ENCODE measurements around the gene HPN.
"Not testable (repeated sequence)": the region's sequence is repeated elsewhere in the genome, so short reads cannot be mapped to it uniquely, and the experiment has no call there.

HPN gene

DNA sequence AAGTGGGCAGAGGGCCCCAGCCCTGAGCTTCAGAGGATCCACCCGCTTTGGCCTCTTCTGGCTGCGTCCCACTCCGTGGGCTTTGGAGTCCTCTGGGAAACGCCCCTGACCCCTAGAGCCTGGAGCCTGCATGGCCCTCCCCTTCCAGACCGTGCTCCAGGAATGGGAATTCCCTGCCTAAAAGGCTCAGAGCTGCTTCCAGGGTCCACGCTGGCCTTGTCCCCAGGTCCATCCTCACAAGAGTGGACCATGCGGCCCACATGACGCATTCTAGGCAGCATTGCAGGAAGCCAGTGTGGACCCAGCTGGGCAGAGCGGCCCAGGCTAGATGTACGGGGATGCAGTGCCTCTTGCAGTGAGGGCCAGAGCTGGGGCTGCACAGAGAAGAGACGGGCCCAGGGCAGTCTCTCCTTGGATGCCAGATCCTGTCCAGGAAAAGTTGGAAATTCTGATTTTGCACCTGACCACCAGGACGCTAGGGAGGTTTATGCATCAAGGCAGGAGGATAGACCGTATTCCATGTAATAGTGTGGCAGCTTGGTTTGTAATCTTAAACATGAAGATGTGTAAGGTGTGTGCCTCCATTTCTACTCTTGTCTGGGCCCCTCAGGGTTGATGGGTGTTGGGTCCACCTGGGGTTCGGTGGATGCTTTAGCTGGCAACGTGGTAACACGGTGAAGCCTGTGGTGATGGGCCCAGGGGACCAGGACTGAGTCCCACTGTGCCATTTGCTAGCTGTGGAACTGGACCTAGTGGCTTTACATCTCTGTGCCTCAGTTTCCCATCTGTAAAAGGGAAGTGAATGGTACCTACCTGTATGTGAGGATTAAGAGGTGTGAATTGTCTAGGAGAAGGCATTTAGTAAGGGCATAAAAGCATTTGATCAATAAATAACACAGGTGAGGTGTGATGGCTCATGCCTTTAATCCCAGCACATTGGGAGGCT lies 59.3 kb downstream of the HPN start:
- DNase-seq (ENCODE audit: low read depth in 2 of 3, low spot score in 1 of 3), result no peak

GRCh38 chr19:35101949-35102348 lies 60.4 kb downstream of the HPN start:
- not testable (repeated sequence) for DNase-seq (ENCODE audit: low read depth in 2 of 3, low spot score in 1 of 3)

- not testable (repeated sequence) for DNase-seq (ENCODE audit: low read depth in 2 of 3, low spot score in 1 of 3)
Observed at GRCh38 chr19:35103614-35104013, 62.1 kb downstream of the HPN start.

DNA sequence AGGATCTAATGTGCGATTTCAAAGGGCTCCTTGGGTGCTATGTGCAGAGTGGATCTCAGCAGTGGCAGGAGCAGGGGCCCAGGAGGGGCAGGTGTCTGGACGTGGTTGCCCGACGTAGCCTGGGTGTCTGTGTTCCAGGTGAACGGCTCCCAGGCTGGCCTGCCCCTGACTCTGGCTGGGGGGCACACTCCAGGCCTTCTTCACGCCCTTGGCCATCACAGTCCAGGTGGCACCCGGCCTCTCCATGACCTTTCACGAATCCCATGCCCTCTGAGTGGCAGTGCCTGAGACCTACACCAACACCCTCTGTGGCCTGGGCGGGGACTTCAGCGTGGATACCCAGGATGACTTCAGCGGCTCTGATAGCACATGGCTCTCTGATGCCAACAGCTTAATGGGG lies 62.8 kb downstream of the HPN start:
- no peak for DNase-seq (ENCODE audit: low read depth in 2 of 3, low spot score in 1 of 3)

DNA sequence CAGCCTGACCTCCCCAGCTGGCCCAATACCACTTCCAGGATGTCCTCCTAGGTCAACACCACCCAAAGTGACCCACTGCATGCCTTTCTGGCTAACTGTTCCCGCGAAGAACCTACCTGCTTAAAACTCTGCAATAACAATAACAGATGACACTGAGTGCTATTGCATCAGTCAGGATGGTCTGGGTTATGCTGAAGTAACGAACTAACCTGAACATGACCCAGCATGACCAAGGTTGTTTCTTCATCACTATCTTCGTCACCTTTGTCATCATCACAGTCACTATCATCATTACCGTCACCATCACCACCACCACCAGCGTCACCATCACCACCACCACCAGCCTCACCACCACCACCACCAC lies 63.5 kb downstream of the HPN start:
- DNase-seq (ENCODE audit: low read depth in 2 of 3, low spot score in 1 of 3), result no peak

GRCh38 chr19:35105411-35106290 lies 64.1 kb downstream of the HPN start:
- DNase-seq (ENCODE audit: low read depth in 2 of 3, low spot score in 1 of 3), result no peak

- DNase-seq (ENCODE audit: low read depth in 2 of 3, low spot score in 1 of 3), result no peak
Observed at GRCh38 chr19:35106291-35106583, 64.7 kb downstream of the HPN start.

- no peak for DNase-seq (ENCODE audit: low read depth in 2 of 3, low spot score in 1 of 3)
Observed at GRCh38 chr19:35106898-35107541, 65.5 kb downstream of the HPN start.

GRCh38 chr19:35107545-35107944 lies 66.0 kb downstream of the HPN start:
- DNase-seq (ENCODE audit: low read depth in 2 of 3, low spot score in 1 of 3), result no peak

DNA sequence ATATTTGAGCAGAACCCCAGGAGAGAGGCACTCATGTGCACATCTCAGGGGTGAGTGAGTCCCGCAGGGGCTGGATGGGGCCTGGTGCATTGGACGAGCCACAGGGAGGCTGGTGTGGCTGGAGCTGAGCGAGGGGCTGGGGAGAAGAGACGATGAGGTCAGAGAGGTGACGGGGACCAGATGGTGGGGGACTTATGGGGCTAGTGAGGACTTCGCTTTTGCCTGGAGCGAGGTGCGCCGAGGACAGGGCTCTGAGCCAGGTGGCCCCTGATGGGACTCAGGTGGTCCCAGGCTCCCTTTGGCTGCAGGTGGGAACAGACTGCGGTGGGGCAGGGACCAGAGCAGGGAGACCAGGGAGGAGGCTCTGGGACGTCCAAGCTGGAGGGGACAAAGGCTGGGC lies 67.2 kb downstream of the HPN start:
- DNase-seq (ENCODE audit: low read depth in 2 of 3, low spot score in 1 of 3), result no peak

GRCh38 chr19:35109395-35110112 lies 68.0 kb downstream of the HPN start:
- no peak for DNase-seq (ENCODE audit: low read depth in 2 of 3, low spot score in 1 of 3)

DNA sequence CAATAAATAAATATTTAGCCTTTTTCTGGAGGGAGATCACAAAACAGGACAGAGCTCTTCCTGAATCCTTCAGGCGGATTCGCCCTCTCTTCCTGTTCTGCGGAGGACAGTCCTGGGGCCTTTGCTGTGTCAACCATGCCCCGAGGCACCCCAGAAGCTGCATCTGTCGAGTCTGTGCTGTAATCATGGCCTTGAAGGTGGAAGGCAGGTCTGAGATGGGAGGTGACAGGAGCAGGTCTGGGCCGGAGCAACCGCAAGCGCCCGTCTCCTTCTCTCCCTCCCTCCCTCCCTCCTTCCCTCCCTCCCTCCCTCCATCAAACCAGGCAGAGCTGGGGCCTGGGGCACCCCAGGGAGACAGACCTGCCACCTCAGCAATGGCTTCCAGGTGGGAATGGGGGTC lies 69.5 kb downstream of the HPN start:
- DNase-seq (ENCODE audit: low read depth in 2 of 3, low spot score in 1 of 3), result no peak

DNA sequence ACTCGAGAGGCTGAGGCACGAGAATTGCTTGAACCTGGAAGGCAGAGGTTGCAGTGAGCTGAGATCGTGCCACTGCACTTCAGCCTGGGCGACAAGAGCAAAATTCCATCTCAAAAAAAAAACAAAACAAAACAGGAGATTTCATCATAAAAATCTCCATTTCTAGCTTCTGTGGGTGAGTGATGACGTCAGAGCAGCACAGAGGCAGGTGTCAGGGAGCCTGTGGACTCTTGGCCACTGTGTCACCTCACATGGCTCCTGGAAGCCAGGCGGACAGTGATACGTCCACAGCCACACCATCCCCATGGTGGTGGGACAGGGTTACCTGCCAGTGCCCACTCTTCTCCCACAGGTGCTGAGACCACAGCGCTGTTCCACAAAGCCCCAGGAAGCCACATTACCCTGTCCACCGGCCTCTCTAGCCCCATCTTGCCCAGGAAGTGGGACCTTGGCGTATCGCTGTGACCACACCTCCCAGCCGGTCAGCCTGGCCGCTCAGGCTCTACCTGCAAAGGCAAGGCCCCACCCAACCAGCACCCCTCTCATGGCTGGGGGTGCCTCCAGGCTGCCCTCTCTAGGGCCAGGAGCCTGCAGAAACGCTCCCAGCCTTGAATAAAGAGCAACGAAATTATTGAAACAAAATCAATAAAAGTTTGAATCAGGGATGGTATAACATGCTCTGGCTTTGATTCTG lies 71.6 kb downstream of the HPN start:
- no peak for DNase-seq (ENCODE audit: low read depth in 2 of 3, low spot score in 1 of 3)

DNA sequence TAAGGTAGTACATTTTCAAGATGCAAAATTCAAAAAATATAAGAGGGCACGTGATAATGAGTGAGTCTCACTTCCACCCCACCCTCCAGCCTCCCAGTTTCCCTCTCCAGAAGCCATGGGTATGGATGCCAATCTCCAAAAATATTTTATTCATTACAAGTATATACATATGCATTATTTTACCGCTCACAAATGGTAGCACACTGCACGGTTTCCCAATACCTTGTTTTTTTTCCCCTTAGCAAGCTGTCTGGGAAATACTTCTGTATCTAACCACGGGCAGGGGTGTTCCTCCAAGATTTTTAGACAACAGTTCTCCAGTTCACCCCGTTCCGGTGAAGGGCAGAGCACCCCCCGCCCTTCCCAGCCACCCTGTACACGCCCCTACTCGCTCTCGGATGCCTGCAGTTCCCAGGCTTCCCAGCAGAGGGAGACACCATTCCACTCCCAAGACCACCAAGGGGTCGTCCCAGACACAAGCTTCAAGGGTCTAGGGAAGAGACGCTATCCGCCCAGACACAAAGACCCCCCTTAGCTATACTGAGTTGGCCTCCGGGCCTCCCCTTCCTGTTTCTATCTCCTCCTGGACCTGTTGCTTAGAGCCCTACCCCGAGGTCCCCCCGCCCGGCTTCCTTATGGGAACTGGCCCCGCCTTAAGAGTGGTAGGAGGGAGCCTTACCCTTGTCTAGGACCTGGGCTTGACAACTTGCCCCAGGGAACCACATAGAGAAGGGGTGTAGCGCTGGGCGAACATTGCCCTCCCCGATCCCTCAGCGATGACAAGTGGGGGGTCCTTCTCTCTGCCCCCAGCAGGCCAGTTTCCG lies 73.0 kb downstream of the HPN start:
- peak; percentile 37 to 79 (median 45) for DNase-seq (ENCODE audit: low read depth in 2 of 3, low spot score in 1 of 3)

DNA sequence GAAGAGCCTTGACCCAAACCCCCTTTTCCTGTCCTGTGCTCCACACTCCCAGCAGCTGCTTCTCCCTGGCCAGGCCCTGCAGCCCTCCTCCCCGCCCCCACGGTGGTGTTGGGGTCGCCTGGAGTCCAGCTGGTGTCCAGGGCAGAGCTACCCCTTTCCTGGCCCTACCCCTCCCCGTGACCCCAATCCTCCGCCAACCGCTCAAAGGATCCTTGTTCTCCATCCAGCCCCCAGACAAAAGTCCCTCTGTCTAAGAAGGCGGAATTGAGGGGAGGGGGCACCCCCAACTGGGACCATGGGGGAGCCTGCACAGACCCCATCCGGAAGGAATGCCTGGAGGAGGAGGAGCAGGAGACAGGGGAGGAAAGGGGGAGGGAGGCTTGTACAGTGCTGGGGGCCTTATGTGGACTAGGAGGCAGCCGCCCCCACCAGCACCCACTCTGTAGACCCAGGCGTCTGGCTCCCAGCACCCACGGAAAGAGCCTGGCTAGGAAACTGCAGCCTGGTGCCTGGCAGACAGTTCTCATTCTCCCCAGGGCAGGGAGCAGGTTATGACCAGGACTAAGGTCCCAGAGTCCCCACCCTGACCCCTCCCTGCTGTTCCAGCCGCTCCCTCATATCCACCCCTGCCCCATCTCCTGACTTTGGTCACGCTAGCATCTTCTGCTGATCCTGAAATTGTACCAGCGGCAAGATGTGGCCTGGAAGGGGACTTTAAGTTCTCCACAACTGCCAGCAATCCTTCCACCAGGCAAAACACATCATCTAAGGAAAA lies 73.8 kb downstream of the HPN start, which contains the start of gene FXYD3:
FXYD3 (plus strand) TSS at position 647 of the 775 bp plus-strand sequence. CDS start 3,554 bp downstream, outside the sequence.
- DNase-seq (ENCODE audit: low read depth in 2 of 3, low spot score in 1 of 3), result no peak

All from stimulated activated CD4-positive, alpha-beta T cell treated with anti-CD3 and anti-CD28 coated beads, Interleukin-12 subunit alpha, Interleukin-12 subunit beta, amount 100 ng/mL, for 48 hours (primary cell).